HG02798 (cell line): ENCODE results near the gene MTPN.

Experiments
- ATAC-seq: cut with Tn5 transposase; IDR thresholded peaks from one replicate; pipeline ENCODE4 v1.9.1; 2021; ENCODE audit warnings: mild to moderate bottlenecking; ENCODE audit not compliant: unreplicated experiment, poor library complexity

Gene MTPN

GRCh38 chr7:135977007-135977741 is at the start of gene MTPN:
TSS of gene MTPN (minus strand) at chr7:135977359. CDS start at chr7:135977100, 259 bp downstream.
- peak; percentile 74 for ATAC-seq

- ATAC-seq, result no peak
These were observed 49.0 kb upstream of the MTPN start for GRCh38 chr7:136026209-136026608.

GRCh38 chr7:136023134-136023869 is 46.1 kb upstream of the MTPN start:
- ATAC-seq, result no peak

- ATAC-seq, result no peak
These were observed 43.4 kb upstream of the MTPN start for GRCh38 chr7:136020556-136020955.

- ATAC-seq, result no peak
These were observed 40.9 kb upstream of the MTPN start for GRCh38 chr7:136018104-136018503.

GRCh38 chr7:136016649-136017395 is 39.7 kb upstream of the MTPN start:
- no peak for ATAC-seq

GRCh38 chr7:136015638-136016037 is 38.5 kb upstream of the MTPN start:
- no peak for ATAC-seq

- no peak for ATAC-seq
These were observed 37.5 kb upstream of the MTPN start for GRCh38 chr7:136014659-136015058.

GRCh38 chr7:136012238-136012637 is 35.1 kb upstream of the MTPN start:
- no peak for ATAC-seq

- no peak for ATAC-seq
These were observed 32.4 kb upstream of the MTPN start for GRCh38 chr7:136009488-136010079.

- ATAC-seq, result no peak
These were observed 29.0 kb upstream of the MTPN start for GRCh38 chr7:136006208-136006607.

GRCh38 chr7:136004083-136004482 is 26.9 kb upstream of the MTPN start:
- ATAC-seq, result no peak

- ATAC-seq, result no peak
These were observed 25.6 kb upstream of the MTPN start for GRCh38 chr7:136002802-136003201.

GRCh38 chr7:136000288-136000913 is 23.2 kb upstream of the MTPN start:
- ATAC-seq, result no peak

- ATAC-seq, result no peak
These were observed 20.9 kb upstream of the MTPN start for GRCh38 chr7:135998081-135998480.

GRCh38 chr7:135995748-135996147 is 18.6 kb upstream of the MTPN start:
- no peak for ATAC-seq

- no peak for ATAC-seq
These were observed 17.5 kb upstream of the MTPN start for GRCh38 chr7:135994466-135995205.

- peak; percentile 82 for ATAC-seq
These were observed 16.8 kb upstream of the MTPN start for GRCh38 chr7:135993950-135994349.

- ATAC-seq, result no peak
These were observed 14.7 kb upstream of the MTPN start for GRCh38 chr7:135991906-135992305.

GRCh38 chr7:135991322-135991721 is 14.2 kb upstream of the MTPN start:
- ATAC-seq, result no peak
